ENCODE measurements around the gene KCNN3. TPM values are rescaled to one million over a fixed set of nuclear protein-coding genes. Genes with fewer than 3 reads are reported as not detected.
"Not testable (repeated sequence)": the region's sequence is repeated elsewhere in the genome, so short reads cannot be mapped to it uniquely, and the experiment has no call there.

Gene KCNN3
- total and polyA plus RNA-seq, 7 donors, result 0.23 to 27.7 (median 9.4) TPM

- Histone ChIP-seq H3K36me3 (no peaks in the 10 kb centered on the region), H3K27ac (no peak overlapping the region), H3K4me3 (no peak overlapping the region), H3K4me1 (peaks cover 0 to 8% (median 0%) of the 10 kb centered on the region in 4 donors), H3K9me3 (no peaks in the 10 kb centered on the region), H3K27me3 (no peaks in the 10 kb centered on the region)
- intact Hi-C loops (cut with DNase I), result no loop called here
- 91 to 92% methylated on average over 5 of the region's 5 CpGs for WGBS, 2 donors
- DNase-seq, result peak; percentile 40
- TF ChIP-seq POLR2AphosphoS5 (IDR thresholded peaks at IDR 0.05) (no peak), CTCF (IDR thresholded peaks at IDR 0.05) (no peak), POLR2A (IDR thresholded peaks at IDR 0.05) (no peak), EP300 (IDR thresholded peaks at IDR 0.05) (no peak)
Observed at GRCh38 chr1:154910851-154911250, 40.8 kb upstream of the KCNN3 start.

- Histone ChIP-seq H3K27me3 (no peaks in the 10 kb centered on the region), H3K36me3 (no peaks in the 10 kb centered on the region), H3K4me3 (no peak overlapping the region), H3K27ac (no peak overlapping the region), H3K9me3 (no peaks in the 10 kb centered on the region), H3K4me1 (peaks cover 0 to 8% (median 0%) of the 10 kb centered on the region in 4 donors)
- intact Hi-C loops (cut with DNase I), result no loop called here
- WGBS, 2 donors, result 92 to 94% methylated on average over 5 of the region's 5 CpGs
- DNase-seq, result no peak
- no peak for TF ChIP-seq EP300 (IDR thresholded peaks at IDR 0.05)
- no peak for TF ChIP-seq POLR2AphosphoS5 (IDR thresholded peaks at IDR 0.05)
Observed at GRCh38 chr1:154908937-154909336, 38.9 kb upstream of the KCNN3 start.

- H3K9me3 ChIP-seq; intact Hi-C loops (cut with DNase I); H3K27ac ChIP-seq; H3K4me1 ChIP-seq; H3K4me3 ChIP-seq; H3K36me3 ChIP-seq; H3K27me3 ChIP-seq; DNase-seq: not testable (repeated sequence)
- 51 to 80% methylated on average over 3 of the region's 3 CpGs for WGBS, 2 donors
Observed at GRCh38 chr1:154908129-154908528, 38.0 kb upstream of the KCNN3 start.

GRCh38 chr1:154906621-154907081, 36.6 kb upstream of the KCNN3 start:
- Histone ChIP-seq H3K36me3 (no peaks in the 10 kb centered on the region), H3K27me3 (no peaks in the 10 kb centered on the region), H3K4me1 (peaks cover 0 to under 1% (median 0%) of the 10 kb centered on the region in 4 donors), H3K9me3 (no peaks in the 10 kb centered on the region), H3K4me3 (no peak overlapping the region), H3K27ac (no peak overlapping the region)
- peak; percentile 21 for DNase-seq
- 73 to 85% methylated on average over 7 of the region's 7 CpGs for WGBS, 2 donors
- intact Hi-C loops (cut with DNase I), result no loop called here
- TF ChIP-seq EP300 (IDR thresholded peaks at IDR 0.05) (no peak), CTCF (IDR thresholded peaks at IDR 0.05) (peak in 3 of 4 experiments; percentile 7 to 33 (median 21)), POLR2A (IDR thresholded peaks at IDR 0.05) (no peak)

GRCh38 chr1:154902938-154903566, 33.0 kb upstream of the KCNN3 start:
- DNase-seq, result no peak
- intact Hi-C loops (cut with DNase I), result no loop called here
- TF ChIP-seq POLR2AphosphoS5 (IDR thresholded peaks at IDR 0.05) (no peak), POLR2A (IDR thresholded peaks at IDR 0.05) (no peak), EP300 (IDR thresholded peaks at IDR 0.05) (no peak), CTCF (IDR thresholded peaks at IDR 0.05) (no peak)
- WGBS, 2 donors, result 44 to 73% methylated on average over 3 of the region's 3 CpGs
- Histone ChIP-seq H3K4me1 (no peaks in the 10 kb centered on the region), H3K9me3 (no peaks in the 10 kb centered on the region), H3K27ac (no peak overlapping the region), H3K36me3 (no peaks in the 10 kb centered on the region), H3K27me3 (no peaks in the 10 kb centered on the region), H3K4me3 (no peak overlapping the region)

GRCh38 chr1:154901591-154901990, 31.5 kb upstream of the KCNN3 start:
- intact Hi-C loops (cut with DNase I), result no loop called here
- Histone ChIP-seq H3K27me3 (no peaks in the 10 kb centered on the region), H3K36me3 (no peaks in the 10 kb centered on the region), H3K4me3 (no peak overlapping the region), H3K4me1 (no peaks in the 10 kb centered on the region), H3K9me3 (no peaks in the 10 kb centered on the region), H3K27ac (no peak overlapping the region)
- WGBS, 2 donors, result 43 to 80% methylated on average over 1 of the region's 1 CpG
- TF ChIP-seq CTCF (IDR thresholded peaks at IDR 0.05), result no peak
- no peak for TF ChIP-seq EP300 (IDR thresholded peaks at IDR 0.05)
- no peak for TF ChIP-seq POLR2A (IDR thresholded peaks at IDR 0.05)
- TF ChIP-seq POLR2AphosphoS5 (IDR thresholded peaks at IDR 0.05), result no peak
- no peak for DNase-seq
